ENCODE data around the gene FAM174C.
"Not testable (repeated sequence)": the region's sequence is repeated elsewhere in the genome, so short reads cannot be mapped to it uniquely, and the experiment has no call there.

The FAM174C gene

GRCh38 chr19:1237754-1238368, 37.5 kb upstream of the FAM174C start, which contains the start of gene CBARP:
Gene CBARP (minus strand): TSS chr19:1238005. CDS start chr19:1236100, 1,905 bp downstream.
- peak; percentile 57 for DNase-seq

GRCh38 chr19:1238369-1239303, 36.7 kb upstream of the FAM174C start:
- DNase-seq, result no peak

- no peak for DNase-seq
Observed at GRCh38 chr19:1239420-1239795, 35.9 kb upstream of the FAM174C start.

- peak; percentile 95 for DNase-seq
Observed at GRCh38 chr19:1239796-1240737, 35.3 kb upstream of the FAM174C start.

DNA sequence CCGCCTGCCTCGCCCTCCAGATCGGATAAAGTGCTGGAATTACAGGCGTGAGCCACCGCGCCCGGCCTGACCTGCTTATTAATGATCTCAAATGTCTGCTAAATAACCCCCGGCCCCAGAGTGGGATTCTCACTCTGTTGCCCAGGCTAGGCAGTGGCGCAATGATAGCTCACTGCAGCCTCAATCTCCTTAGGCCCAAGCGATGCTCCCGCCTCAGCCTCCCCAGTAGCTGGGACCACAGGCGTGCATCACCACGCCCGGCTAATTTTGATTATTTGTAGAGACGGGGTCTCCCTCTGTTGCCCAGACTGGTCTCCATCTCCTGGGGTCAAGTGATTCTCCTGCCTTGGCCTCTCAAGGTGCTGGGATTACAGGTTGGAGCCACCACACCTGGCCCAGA, 34.4 kb upstream of the FAM174C start:
- no peak for DNase-seq

GRCh38 chr19:1241417-1242095, 33.8 kb upstream of the FAM174C start, which contains the start of gene ATP5F1D:
Gene ATP5F1D (plus strand): TSS chr19:1241751. CDS start chr19:1241851, 100 bp downstream.
- DNase-seq, result peak; percentile 96

GRCh38 chr19:1243768-1244692, 31.3 kb upstream of the FAM174C start:
- peak; percentile 88 for DNase-seq

- no peak for DNase-seq
Observed at GRCh38 chr19:1244693-1245451, 30.5 kb upstream of the FAM174C start.

DNA sequence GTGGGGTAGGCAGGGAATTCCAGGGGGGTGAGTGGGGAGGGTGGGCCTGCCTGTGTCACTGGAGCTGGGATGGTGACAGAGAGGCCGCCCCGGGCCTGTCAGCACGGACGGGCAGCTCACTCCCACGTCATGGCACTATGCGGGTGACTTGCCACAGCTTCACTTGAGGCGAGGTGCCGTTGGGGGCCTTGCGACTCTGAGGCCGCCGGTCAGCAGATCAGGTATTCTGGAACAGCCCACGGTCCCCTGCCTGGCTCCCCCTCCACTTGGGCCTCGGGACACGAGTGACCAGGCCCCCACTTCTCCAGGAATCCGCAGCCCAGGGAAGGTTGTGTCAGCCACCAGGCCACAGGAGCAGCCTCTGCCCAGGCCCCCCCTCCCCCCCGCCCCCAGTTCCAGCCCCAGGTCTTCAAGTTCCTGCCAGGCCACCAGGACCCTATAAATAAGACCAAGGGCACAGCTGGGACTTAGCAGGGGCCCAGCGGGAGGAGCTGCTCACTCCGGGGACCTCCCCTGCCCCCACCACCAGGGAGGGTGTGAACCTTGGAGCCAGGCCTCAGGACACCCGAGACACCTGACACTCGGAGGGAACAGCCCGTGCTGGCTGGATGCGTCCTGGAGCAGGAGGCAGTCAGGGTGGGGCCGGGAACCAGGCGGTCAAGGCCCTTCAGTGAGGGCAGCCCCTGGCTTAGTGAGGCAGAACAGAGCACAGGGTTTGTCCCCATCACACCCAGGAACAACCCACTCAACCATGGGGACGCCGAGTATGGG, 29.7 kb upstream of the FAM174C start:
- DNase-seq, result no peak

- not testable (repeated sequence) for DNase-seq
Observed at GRCh38 chr19:1246265-1247087, 28.9 kb upstream of the FAM174C start.

GRCh38 chr19:1247748-1248138, 27.6 kb upstream of the FAM174C start:
- no peak for DNase-seq

GRCh38 chr19:1248139-1248785, 27.1 kb upstream of the FAM174C start, which contains the start of gene MIDN:
Gene MIDN (plus strand): TSS chr19:1248583. CDS start chr19:1250297, 1,714 bp downstream.
- peak; percentile 80 for DNase-seq

DNA sequence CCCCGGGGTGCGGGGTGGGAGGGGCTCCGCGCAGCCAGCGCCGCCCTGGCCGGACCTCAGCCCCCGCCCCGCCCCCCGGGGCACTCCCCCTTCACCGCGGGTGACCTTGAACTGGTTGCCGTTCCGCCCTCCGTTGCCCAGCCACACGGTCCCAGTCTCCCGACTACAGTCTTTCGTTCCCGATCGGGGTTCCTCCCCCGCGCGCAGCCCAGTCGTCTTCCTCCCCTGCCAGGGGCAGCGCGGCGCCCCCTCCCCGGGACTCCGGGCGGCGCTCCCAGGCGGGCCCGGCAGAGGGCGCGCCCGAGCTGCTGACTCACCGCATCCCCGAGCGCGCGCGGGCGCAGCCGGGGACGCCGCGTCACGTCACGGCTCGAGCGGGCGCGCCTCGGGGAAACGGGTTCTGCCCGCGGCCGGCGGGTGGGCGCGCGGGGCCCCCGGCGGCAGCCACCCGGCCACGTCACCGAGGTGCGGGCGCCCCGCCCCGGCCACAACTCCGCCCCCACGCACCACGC, 26.5 kb upstream of the FAM174C start:
- DNase-seq, result peak; percentile 81

DNA sequence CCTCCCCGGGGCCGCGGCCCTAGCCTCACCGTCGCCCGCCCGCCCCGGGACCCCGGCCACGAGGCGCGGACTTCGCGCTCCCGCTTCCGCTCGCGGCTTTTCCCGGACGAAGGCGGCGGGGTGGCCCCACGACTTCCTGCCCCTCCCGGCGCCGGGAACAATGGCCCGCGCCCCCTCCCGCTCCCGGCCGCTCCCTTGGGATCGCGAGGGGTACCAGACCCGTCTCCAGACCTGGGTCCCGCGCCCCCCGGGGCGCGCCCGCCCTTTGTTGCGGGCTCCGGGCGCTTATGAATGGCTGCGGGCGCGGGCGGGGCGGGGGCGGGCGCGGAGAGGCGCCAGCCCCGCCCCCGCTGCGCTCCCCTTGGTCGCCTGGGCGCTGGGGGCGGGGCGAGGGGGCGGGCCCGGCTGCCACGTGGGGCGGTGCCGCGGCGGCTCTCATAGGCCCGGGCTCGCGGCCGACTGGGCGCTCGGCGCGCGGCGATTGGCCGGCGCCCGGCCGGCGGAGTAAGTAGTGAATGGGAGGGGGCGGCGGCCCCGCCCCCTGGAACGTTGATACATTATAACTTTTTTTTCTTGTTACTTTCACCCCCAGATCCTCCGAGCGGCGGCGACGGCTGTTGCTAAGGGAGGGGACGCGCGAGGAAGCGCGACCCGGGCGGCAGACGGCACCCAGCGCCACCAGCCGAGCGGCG, 25.9 kb upstream of the FAM174C start:
- DNase-seq, result peak; percentile 93

DNA sequence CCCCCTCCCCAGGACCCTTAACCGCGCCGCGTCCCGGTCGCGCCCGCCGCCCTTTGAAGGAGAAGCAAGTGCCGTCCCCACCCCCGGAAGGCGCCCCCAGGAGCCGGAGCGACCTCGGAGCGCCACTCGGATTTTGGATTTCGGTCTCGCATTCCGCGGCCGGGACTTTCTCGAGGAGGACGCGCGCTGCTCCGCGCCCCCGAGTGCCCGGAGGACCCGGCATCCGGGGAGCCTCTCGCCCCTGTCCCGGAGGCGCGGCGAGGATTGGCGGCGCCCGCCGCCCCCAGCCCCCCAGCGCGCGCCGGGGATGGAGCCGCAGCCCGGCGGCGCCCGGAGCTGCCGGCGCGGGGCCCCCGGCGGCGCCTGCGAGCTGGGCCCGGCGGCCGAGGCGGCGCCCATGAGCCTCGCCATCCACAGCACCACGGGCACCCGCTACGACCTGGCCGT, 25.3 kb upstream of the FAM174C start:
- no peak for DNase-seq

- DNase-seq, result peak; percentile 56
Observed at GRCh38 chr19:1250437-1251260, 24.7 kb upstream of the FAM174C start.
